ENCODE data around the gene NRP1.

Gene NRP1

GRCh38 chr10:33365871-33366411 lies 31.5 kb upstream of the NRP1 start:
- no peak for TF ChIP-seq CTCF (IDR thresholded peaks at IDR 0.05; ENCODE audit: insufficient read depth, low read length, missing control alignments)
- POLR2A ChIA-PET: interaction anchor here (0.6 to 1.3 kb wide), 4 partner anchors 13 to 855 kb away, joined by 3 to 10 read pairs (median 3); partner anchors contain the start of gene NRP1
- H3K4me3 ChIP-seq (ENCODE audit: low read depth, low read length): no peak overlapping the region
- CTCF ChIA-PET: no interaction called here
- peak; percentile 87 for DNase-seq (ENCODE audit: low read depth, low spot score)

GRCh38 chr10:33365301-33365700 lies 30.8 kb upstream of the NRP1 start:
- CTCF ChIA-PET: no interaction called here
- DNase-seq (ENCODE audit: low read depth, low spot score): no peak
- no peak for TF ChIP-seq CTCF (IDR thresholded peaks at IDR 0.05; ENCODE audit: insufficient read depth, low read length, missing control alignments)
- H3K4me3 ChIP-seq (ENCODE audit: low read depth, low read length): no peak overlapping the region
- POLR2A ChIA-PET: interaction anchor here (0.7 to 1.3 kb wide), 2 partner anchors 30 to 856 kb away, joined by 3 to 10 read pairs; partner anchors contain the start of gene NRP1

- DNase-seq (ENCODE audit: low read depth, low spot score): no peak
- no peak for TF ChIP-seq CTCF (IDR thresholded peaks at IDR 0.05; ENCODE audit: insufficient read depth, low read length, missing control alignments)
- CTCF ChIA-PET: interaction anchor here (1.4 kb wide), 1 partner anchor 17 kb away, joined by 3 read pairs; no protein-coding TSS in a partner anchor
- H3K4me3 ChIP-seq (ENCODE audit: low read depth, low read length): no peak overlapping the region
- POLR2A ChIA-PET: no interaction called here
Measured at GRCh38 chr10:33363106-33363505, 28.6 kb upstream of the NRP1 start.

GRCh38 chr10:33358016-33358415 lies 23.5 kb upstream of the NRP1 start:
- no peak for TF ChIP-seq CTCF (IDR thresholded peaks at IDR 0.05; ENCODE audit: insufficient read depth, low read length, missing control alignments)
- CTCF ChIA-PET: interaction anchor here (1.6 kb wide), 1 partner anchor 165 kb away, joined by 3 read pairs; no protein-coding TSS in a partner anchor
- no peak overlapping the region for H3K4me3 ChIP-seq (ENCODE audit: low read depth, low read length)
- POLR2A ChIA-PET: no interaction called here
- DNase-seq (ENCODE audit: low read depth, low spot score): no peak

- no peak for TF ChIP-seq CTCF (IDR thresholded peaks at IDR 0.05; ENCODE audit: insufficient read depth, low read length, missing control alignments)
- no peak for DNase-seq (ENCODE audit: low read depth, low spot score)
- CTCF ChIA-PET: interaction anchor here (0.6 kb wide), 1 partner anchor 11 kb away, joined by 3 read pairs; no protein-coding TSS in a partner anchor
- no peak overlapping the region for H3K4me3 ChIP-seq (ENCODE audit: low read depth, low read length)
- POLR2A ChIA-PET: no interaction called here
Measured at GRCh38 chr10:33355274-33355673, 20.8 kb upstream of the NRP1 start.

- CTCF ChIA-PET: no interaction called here
- no peak for TF ChIP-seq CTCF (IDR thresholded peaks at IDR 0.05; ENCODE audit: insufficient read depth, low read length, missing control alignments)
- no peak overlapping the region for H3K4me3 ChIP-seq (ENCODE audit: low read depth, low read length)
- POLR2A ChIA-PET: interaction anchor here (0.8 kb wide), 1 partner anchor 175 kb away, joined by 3 read pairs; no protein-coding TSS in a partner anchor
- DNase-seq (ENCODE audit: low read depth, low spot score): no peak
Measured at GRCh38 chr10:33353853-33354252, 19.4 kb upstream of the NRP1 start.
